SK-N-MC (cell line): ENCODE data around the gene LGMN.
A peak's percentile ranks its signal among the peaks of the same experiment; 100 is the strongest.

ENCODE experiments used
- DNase-seq: peaks from one replicate; pipeline ENCODE4 v3.0.0-alpha.2; 2011; ENCODE audit warnings: low read depth, low spot score
- H3K27ac ChIP-seq: fragments of 200-600 bp; sonication (generic); 2 replicates; pipeline ENCODE4 v1.5.1; 2016; ENCODE audit warnings: mixed run types
- H3K36me3 ChIP-seq: fragments of 200-600 bp; sonication (generic); 2 replicates; pipeline ENCODE4 v1.6.1; 2017; ENCODE audit warnings: antibody characterized with exemption, low read length, mixed read lengths; ENCODE audit not compliant: insufficient read depth
- H3K4me3 ChIP-seq: fragments of 200-600 bp; sonication (generic); 2 replicates; pipeline ENCODE4 v1.5.1; 2016
- H3K9ac ChIP-seq: fragments of 200-600 bp; sonication (generic); 2 replicates; pipeline ENCODE4 v1.8.0; 2017; ENCODE audit warnings: mixed run types, mixed read lengths; ENCODE audit not compliant: insufficient read length
- H3K9me3 ChIP-seq: fragments of 200-600 bp; sonication (generic); 2 replicates; pipeline ENCODE4 v1.6.1; 2017; ENCODE audit warnings: low read depth, mild to moderate bottlenecking, antibody characterized with exemption, low read length, moderate library complexity, mixed read lengths
- EZH2 ChIP-seq: fragments of 200-600 bp; sonication (generic); IDR thresholded peaks from one replicate; pipeline ENCODE4 v1.6.1; 2017; ENCODE audit warnings: antibody characterized with exemption
- FOXP2 ChIP-seq: optimal IDR thresholded peaks from 2 replicates; pipeline ENCODE3; 2011; ENCODE audit warnings: mild to moderate bottlenecking, moderate library complexity; ENCODE audit not compliant: insufficient read depth; ENCODE audit errors: extremely low read length, control extremely low read depth
- POLR2AphosphoS5 ChIP-seq: IDR thresholded peaks from 2 replicates; pipeline ENCODE4 v1.6.1; 2012; ENCODE audit warnings: mild to moderate bottlenecking, low read depth, low read length, borderline replicate concordance

The LGMN gene

GRCh38 chr14:92688434-92689375 is 59.7 kb downstream of the LGMN start:
- TF ChIP-seq POLR2AphosphoS5 (no peak), FOXP2 (no peak), EZH2 (no peak)
- no peak overlapping the region for H3K27ac ChIP-seq
- DNase-seq = no peak

GRCh38 chr14:92687681-92688433 is 60.6 kb downstream of the LGMN start:
- DNase-seq = no peak
- H3K9ac ChIP-seq = no peak overlapping the region
- no peaks in the 10 kb centered on the region for H3K36me3 ChIP-seq
- no peaks in the 10 kb centered on the region for H3K9me3 ChIP-seq
- H3K27ac ChIP-seq = no peak overlapping the region
- TF ChIP-seq EZH2 = no peak
- TF ChIP-seq FOXP2 = no peak
- TF ChIP-seq POLR2AphosphoS5 = no peak
- H3K4me3 ChIP-seq = no peak overlapping the region

More at GRCh38 chr14:92688434-92689375, 59.7 kb downstream of the LGMN start:
- Histone ChIP-seq H3K9ac (no peak overlapping the region), H3K36me3 (no peaks in the 10 kb centered on the region), H3K9me3 (no peaks in the 10 kb centered on the region), H3K4me3 (no peak overlapping the region)

- Histone ChIP-seq H3K36me3 (no peaks in the 10 kb centered on the region), H3K9me3 (no peaks in the 10 kb centered on the region), H3K9ac (no peak overlapping the region), H3K27ac (no peak overlapping the region), H3K4me3 (peak overlapping the region; percentile 66)
- no peak for DNase-seq
- no peak for TF ChIP-seq FOXP2
- no peak for TF ChIP-seq EZH2
- TF ChIP-seq POLR2AphosphoS5 = no peak
These were observed 61.5 kb downstream of the LGMN start for GRCh38 chr14:92686900-92687427.

GRCh38 chr14:92686411-92686899 is 62.0 kb downstream of the LGMN start:
- H3K9ac ChIP-seq = no peak overlapping the region
- H3K36me3 ChIP-seq = no peaks in the 10 kb centered on the region
- no peaks in the 10 kb centered on the region for H3K9me3 ChIP-seq
- no peak for TF ChIP-seq FOXP2
- TF ChIP-seq POLR2AphosphoS5 = no peak
- TF ChIP-seq EZH2 = no peak
- DNase-seq = no peak
- peak overlapping the region; percentile 66 for H3K4me3 ChIP-seq
- H3K27ac ChIP-seq = no peak overlapping the region

- Histone ChIP-seq H3K27ac (no peak overlapping the region), H3K9ac (no peak overlapping the region), H3K9me3 (no peaks in the 10 kb centered on the region), H3K4me3 (no peak overlapping the region), H3K36me3 (no peaks in the 10 kb centered on the region)
- DNase-seq = no peak
- no peak for TF ChIP-seq POLR2AphosphoS5
- no peak for TF ChIP-seq FOXP2
- no peak for TF ChIP-seq EZH2
These were observed 62.6 kb downstream of the LGMN start for GRCh38 chr14:92685784-92686355.

- Histone ChIP-seq H3K9ac (no peak overlapping the region), H3K36me3 (no peaks in the 10 kb centered on the region), H3K4me3 (no peak overlapping the region), H3K27ac (no peak overlapping the region), H3K9me3 (no peaks in the 10 kb centered on the region)
- TF ChIP-seq POLR2AphosphoS5 (no peak), FOXP2 (no peak), EZH2 (no peak)
- no peak for DNase-seq
These were observed 63.4 kb downstream of the LGMN start for GRCh38 chr14:92684801-92685560.

- Histone ChIP-seq H3K9me3 (no peaks in the 10 kb centered on the region), H3K27ac (no peak overlapping the region), H3K9ac (no peak overlapping the region), H3K4me3 (no peak overlapping the region), H3K36me3 (no peaks in the 10 kb centered on the region)
- TF ChIP-seq POLR2AphosphoS5 (no peak), FOXP2 (no peak), EZH2 (no peak)
- no peak for DNase-seq
These were observed 65.4 kb downstream of the LGMN start for GRCh38 chr14:92683041-92683440.
